GM18867 (cell line): ENCODE results near the gene MPRIP.
"Not testable (repeated sequence)": the region's sequence is repeated elsewhere in the genome, so short reads cannot be mapped to it uniquely, and the experiment has no call there.

Source experiments
- ATAC-seq: cut with Tn5 transposase; IDR thresholded peaks from one replicate; pipeline ENCODE4 v1.9.1; 2021; ENCODE audit warnings: mild to moderate bottlenecking, moderate library complexity; ENCODE audit not compliant: unreplicated experiment

The MPRIP gene

GRCh38 chr17:17011043-17011907, 31.0 kb upstream of the MPRIP start:
- not testable (repeated sequence) for ATAC-seq

- ATAC-seq, result not testable (repeated sequence)
Observed at GRCh38 chr17:17013828-17014747, 28.2 kb upstream of the MPRIP start.

GRCh38 chr17:17014748-17015124, 27.5 kb upstream of the MPRIP start:
- not testable (repeated sequence) for ATAC-seq

GRCh38 chr17:17015230-17015629, 27.0 kb upstream of the MPRIP start:
- no peak for ATAC-seq

GRCh38 chr17:17016199-17017197, 25.8 kb upstream of the MPRIP start:
- not testable (repeated sequence) for ATAC-seq

GRCh38 chr17:17017343-17018014, 24.8 kb upstream of the MPRIP start:
- no peak for ATAC-seq

GRCh38 chr17:17018021-17018441, 24.2 kb upstream of the MPRIP start:
- no peak for ATAC-seq

GRCh38 chr17:17018612-17019429, 23.4 kb upstream of the MPRIP start:
- ATAC-seq, result no peak

- no peak for ATAC-seq
Observed at GRCh38 chr17:17019430-17019762, 22.9 kb upstream of the MPRIP start.

- ATAC-seq, result no peak
Observed at GRCh38 chr17:17019891-17020456, 22.3 kb upstream of the MPRIP start.

GRCh38 chr17:17020821-17021193, 21.4 kb upstream of the MPRIP start:
- ATAC-seq, result no peak

- ATAC-seq, result no peak
Observed at GRCh38 chr17:17021194-17021863, 20.9 kb upstream of the MPRIP start.

- no peak for ATAC-seq
Observed at GRCh38 chr17:17022011-17022410, 20.2 kb upstream of the MPRIP start.

- ATAC-seq, result no peak
Observed at GRCh38 chr17:17022456-17022855, 19.8 kb upstream of the MPRIP start.

- ATAC-seq, result no peak
Observed at GRCh38 chr17:17024778-17025300, 17.4 kb upstream of the MPRIP start.

- no peak for ATAC-seq
Observed at GRCh38 chr17:17025621-17026020, 16.6 kb upstream of the MPRIP start.

- ATAC-seq, result no peak
Observed at GRCh38 chr17:17026163-17026562, 16.1 kb upstream of the MPRIP start.

- no peak for ATAC-seq
Observed at GRCh38 chr17:17027442-17028058, 14.7 kb upstream of the MPRIP start.
